Transverse colon (tissue), 4 donors: ENCODE measurements around the gene RSF1. TPM values are rescaled to one million over a fixed set of nuclear protein-coding genes. Genes with fewer than 3 reads are reported as not detected.
"Not testable (repeated sequence)": the region's sequence is repeated elsewhere in the genome, so short reads cannot be mapped to it uniquely, and the experiment has no call there.

ENCODE experiments used
- DNase-seq: peaks from one replicate; pipeline ENCODE4 v3.0.0-alpha.2; 2019
- H3K27ac ChIP-seq, 4 donors: fragments of 200-600 bp; sonication (generic); 2 replicates each; pipeline ENCODE4 v1.5.1; 2016 to 2018; ENCODE audit warnings: inconsistent platforms in 4 of 4
- H3K27me3 ChIP-seq: fragments of 200-600 bp; sonication (generic); 2 replicates; pipeline ENCODE4 v1.5.1; 2017; ENCODE audit warnings: inconsistent platforms
- H3K36me3 ChIP-seq, 4 donors: fragments of 200-600 bp; sonication (generic); 2 replicates each; pipeline ENCODE4 v1.5.1; 2017 to 2019; ENCODE audit warnings: inconsistent platforms in 4 of 4
- H3K4me1 ChIP-seq, 4 donors: fragments of 200-600 bp; sonication (generic); 2 replicates each; pipeline ENCODE4 v1.5.1; 2017 to 2020; ENCODE audit warnings: inconsistent platforms in 4 of 4
- H3K4me3 ChIP-seq, 4 donors: fragments of 200-600 bp; sonication (generic); 1 replicate in 1 of 4; 2 replicates in 3 of 4; pipeline versions ENCODE4 v1.5.1 to v1.6.1; 2017 to 2019; ENCODE audit warnings: inconsistent platforms in 4 of 4
- H3K9me3 ChIP-seq, 2 donors: fragments of 200-600 bp; sonication (generic); 2 replicates each; pipeline ENCODE4 v1.5.1; 2017 to 2019; ENCODE audit warnings: inconsistent platforms in 2 of 2
- EP300 ChIP-seq: sonication (generic); formaldehyde crosslinking; IDR thresholded peaks from one replicate; pipeline ENCODE4 v1.6.1; 2017; ENCODE audit warnings: antibody characterized with exemption, low read depth
- POLR2A ChIP-seq: fragments of 450-650 bp; IDR thresholded peaks from one replicate; pipeline ENCODE4 v1.6.1; 2016; ENCODE audit warnings: antibody characterized with exemption, mild to moderate bottlenecking, moderate library complexity
- POLR2AphosphoS5 ChIP-seq, 3 donors: sonication (generic); formaldehyde crosslinking; IDR thresholded peaks; one replicate each; pipeline ENCODE4 v1.6.1; 2016; ENCODE audit warnings: antibody characterized with exemption in 3 of 3
- WGBS, 2 donors: methylation state at CpG; one replicate each; pipeline ENCODE4 v1.1.5; 2018; ENCODE audit warnings: low coverage in 1 of 2; 5-methylcytosine and 5-hydroxymethylcytosine counted together
- in situ Hi-C, 4 donors: fragments of 200-750 bp; cut with MboI; loops; one replicate each; pipeline versions ENCODE4 v1.15.0 to v1.15.1; 2017; ENCODE audit warnings: low sequenced_read_pairs in 3 of 4, low pct_ligation_motif_present in 1 of 4, low pct_unique_long_range_greater_than_20kb in 1 of 4
- intact Hi-C: fragments of 100-400 bp; cut with DNase I; formaldehyde crosslinking; loops from one replicate; pipeline ENCODE4 v1.15.1; 2023; ENCODE audit warnings: low total_unique reads
- total RNA-seq, 4 donors: library from RNA; depleted of rRNA; stranded (reverse); fragments of >200 nt; gene quantifications; one replicate each; pipeline ENCODE4 v1.1.0, GENCODE V29; 2016
- TF ChIP-seq, protein P1 (sequence below), 5 experiments: fragments of 200-600 bp in 3 of 5; fragments of 450-650 bp in 2 of 5; sonication (generic) in 3 of 5; IDR thresholded peaks; 1 replicate in 2 of 5; 2 replicates in 3 of 5; pipeline ENCODE4 v1.5.1; 2016 to 2017; ENCODE audit warnings: antibody characterized with exemption in 5 of 5, inconsistent platforms in 3 of 5, mild to moderate bottlenecking in 2 of 5, moderate library complexity in 1 of 5

Gene RSF1
- total RNA-seq, 4 donors from 2014 or later, result 45.6 to 72.8 (median 58.1) TPM

DNA sequence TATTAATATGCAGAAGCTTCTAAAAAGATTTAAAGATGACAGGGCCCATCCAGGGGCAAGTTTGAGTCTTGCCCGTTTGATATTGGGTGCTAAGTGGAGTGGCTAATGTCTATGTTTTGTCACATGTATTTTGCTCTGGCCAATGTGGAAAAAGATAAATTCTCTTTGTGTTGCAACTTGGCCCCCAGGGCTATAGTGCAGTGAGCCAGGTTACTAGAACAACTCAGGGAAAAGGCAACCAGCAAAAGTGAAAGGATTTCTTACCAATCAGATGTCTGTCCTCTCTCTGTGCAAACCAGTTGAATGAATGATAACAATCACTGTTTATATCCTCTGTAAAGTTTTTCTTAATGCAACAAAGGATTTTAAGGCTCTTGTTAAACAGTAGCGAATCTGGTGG, 178.3 kb downstream of the RSF1 start:
- 80% methylated on average over 2 of the region's 2 CpGs for WGBS, 2 donors
- Histone ChIP-seq H3K9me3 (no peaks in the 10 kb centered on the region), H3K27me3 (no peaks in the 10 kb centered on the region), H3K27ac (no peak overlapping the region), H3K4me3 (no peak overlapping the region), H3K4me1 (peaks cover 2 to 5% (median 5%) of the 10 kb centered on the region in 4 donors), H3K36me3 (no peaks in the 10 kb centered on the region)
- no peak for DNase-seq
- TF ChIP-seq EP300 (no peak), POLR2AphosphoS5 (IDR thresholded peaks at IDR 0.05) (no peak), POLR2A (no peak)
- TF ChIP-seq, protein P1, sequence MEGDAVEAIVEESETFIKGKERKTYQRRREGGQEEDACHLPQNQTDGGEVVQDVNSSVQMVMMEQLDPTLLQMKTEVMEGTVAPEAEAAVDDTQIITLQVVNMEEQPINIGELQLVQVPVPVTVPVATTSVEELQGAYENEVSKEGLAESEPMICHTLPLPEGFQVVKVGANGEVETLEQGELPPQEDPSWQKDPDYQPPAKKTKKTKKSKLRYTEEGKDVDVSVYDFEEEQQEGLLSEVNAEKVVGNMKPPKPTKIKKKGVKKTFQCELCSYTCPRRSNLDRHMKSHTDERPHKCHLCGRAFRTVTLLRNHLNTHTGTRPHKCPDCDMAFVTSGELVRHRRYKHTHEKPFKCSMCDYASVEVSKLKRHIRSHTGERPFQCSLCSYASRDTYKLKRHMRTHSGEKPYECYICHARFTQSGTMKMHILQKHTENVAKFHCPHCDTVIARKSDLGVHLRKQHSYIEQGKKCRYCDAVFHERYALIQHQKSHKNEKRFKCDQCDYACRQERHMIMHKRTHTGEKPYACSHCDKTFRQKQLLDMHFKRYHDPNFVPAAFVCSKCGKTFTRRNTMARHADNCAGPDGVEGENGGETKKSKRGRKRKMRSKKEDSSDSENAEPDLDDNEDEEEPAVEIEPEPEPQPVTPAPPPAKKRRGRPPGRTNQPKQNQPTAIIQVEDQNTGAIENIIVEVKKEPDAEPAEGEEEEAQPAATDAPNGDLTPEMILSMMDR (IDR thresholded peaks at IDR 0.05), result no peak
- intact Hi-C loops, result no loop called here
- in situ Hi-C loops, result no loop called here

DNA sequence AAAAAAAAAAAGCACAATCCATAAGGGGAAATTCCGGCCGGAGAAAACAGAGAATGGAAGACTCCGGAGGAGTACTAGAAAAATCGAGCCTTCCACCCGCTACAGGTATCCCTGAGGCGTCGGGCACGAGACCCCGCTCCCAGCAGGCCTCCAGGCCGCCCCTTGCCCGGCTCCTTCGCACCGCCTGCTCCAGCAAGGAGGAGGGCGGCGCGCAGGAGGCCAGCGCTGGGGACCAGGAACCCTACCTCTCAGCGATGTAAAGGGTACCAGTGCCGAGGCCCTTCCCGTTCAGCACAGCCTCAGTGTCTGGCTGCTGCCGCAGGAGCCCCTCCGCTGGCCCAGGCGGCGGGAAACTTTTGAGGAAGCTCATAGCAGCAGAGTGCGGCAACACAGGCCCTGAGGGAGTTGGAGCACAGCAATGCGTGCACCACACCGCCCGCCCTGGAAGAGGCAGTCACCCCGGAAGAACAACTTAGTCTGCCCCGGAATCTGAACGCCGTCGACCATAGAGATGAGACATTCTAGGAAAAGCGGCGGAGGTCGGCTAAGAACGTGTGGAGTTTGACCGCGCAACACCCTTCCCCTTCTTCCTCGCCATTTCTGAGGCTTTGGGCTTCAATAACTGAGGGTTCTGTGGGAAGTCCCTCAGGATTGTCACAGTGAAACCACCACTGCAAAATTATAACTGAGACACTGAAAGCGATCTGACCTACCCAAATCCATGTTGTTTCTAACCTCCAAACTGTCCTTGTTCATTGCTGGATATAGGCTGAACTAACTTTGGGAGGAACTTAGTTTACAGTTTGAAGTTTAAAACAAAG, 183.0 kb downstream of the RSF1 start, which contains the start of gene CLNS1A:
TSS of gene CLNS1A (minus strand) at position 450 of the 821 bp plus-strand sequence. CDS start at position 370, 80 bp downstream.
- Histone ChIP-seq H3K36me3 (no peaks in the 10 kb centered on the region), H3K4me1 (peaks cover 13 to 28% (median 16%) of the 10 kb centered on the region in 4 donors), H3K27ac (peak within 1 kb of the TSS; percentile 81 to 87 (median 83)), H3K27me3 (no peaks in the 10 kb centered on the region), H3K4me3 (peak within 1 kb of the TSS; percentile 35 to 95 (median 78)), H3K9me3 (no peaks in the 10 kb centered on the region)
- DNase-seq, result peak; percentile 87
- in situ Hi-C loops, result no loop called here
- peak; percentile 77 to 86 (median 86) for TF ChIP-seq POLR2AphosphoS5 (IDR thresholded peaks at IDR 0.05)
- peak; percentile 80 for TF ChIP-seq POLR2A
- no peak for TF ChIP-seq EP300
- TF ChIP-seq, protein P1 (IDR thresholded peaks at IDR 0.05), result no peak
- intact Hi-C loops, result no loop called here
- WGBS, 2 donors, result 0 to 1% methylated on average over 4 to 40 of the region's 41 CpGs

DNA sequence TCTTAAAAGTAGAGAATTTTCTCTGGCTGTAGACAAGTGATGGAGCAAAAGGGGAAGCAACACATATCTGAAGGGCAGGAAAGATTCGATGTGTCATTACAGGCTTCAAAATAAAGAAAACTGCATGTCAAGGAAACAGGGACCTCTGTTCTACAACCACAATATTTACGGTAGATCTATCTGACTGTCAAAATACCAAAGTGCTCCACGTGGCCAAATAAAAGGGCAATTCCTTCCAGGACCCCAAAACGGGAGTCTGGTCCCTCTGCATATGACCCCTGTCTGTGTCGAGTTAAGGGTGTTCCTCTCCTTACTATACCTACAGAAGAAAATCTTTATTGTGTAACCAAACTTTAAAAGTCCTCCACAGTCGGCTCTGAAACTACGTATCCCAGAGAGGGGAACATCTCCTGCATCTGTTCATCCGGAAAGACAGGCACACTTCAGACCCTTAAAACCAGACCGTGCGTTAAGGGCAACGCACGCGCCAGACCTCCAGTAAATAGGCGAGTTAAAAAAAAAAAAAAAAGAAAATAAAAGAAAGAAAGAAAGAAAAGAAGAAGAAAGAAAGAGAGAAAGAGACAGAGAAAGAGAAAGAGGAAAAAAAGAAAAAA, 183.7 kb downstream of the RSF1 start:
- no peak for DNase-seq
- Histone ChIP-seq H3K27ac (peak overlapping the region; percentile 81 to 87 (median 83)), H3K27me3 (no peaks in the 10 kb centered on the region), H3K9me3 (no peaks in the 10 kb centered on the region), H3K4me1 (peaks cover 13 to 28% (median 16%) of the 10 kb centered on the region in 4 donors), H3K36me3 (no peaks in the 10 kb centered on the region), H3K4me3 (peak overlapping the region; percentile 35 to 95 (median 78))
- intact Hi-C loops (no loop called here), in situ Hi-C loops (no loop called here)
- TF ChIP-seq, protein P1 (IDR thresholded peaks at IDR 0.05), result no peak
- no peak for TF ChIP-seq POLR2A
- TF ChIP-seq EP300, result no peak
- no peak for TF ChIP-seq POLR2AphosphoS5 (IDR thresholded peaks at IDR 0.05)
- 2% methylated on average over 13 of the region's 14 CpGs for WGBS, 2 donors

DNA sequence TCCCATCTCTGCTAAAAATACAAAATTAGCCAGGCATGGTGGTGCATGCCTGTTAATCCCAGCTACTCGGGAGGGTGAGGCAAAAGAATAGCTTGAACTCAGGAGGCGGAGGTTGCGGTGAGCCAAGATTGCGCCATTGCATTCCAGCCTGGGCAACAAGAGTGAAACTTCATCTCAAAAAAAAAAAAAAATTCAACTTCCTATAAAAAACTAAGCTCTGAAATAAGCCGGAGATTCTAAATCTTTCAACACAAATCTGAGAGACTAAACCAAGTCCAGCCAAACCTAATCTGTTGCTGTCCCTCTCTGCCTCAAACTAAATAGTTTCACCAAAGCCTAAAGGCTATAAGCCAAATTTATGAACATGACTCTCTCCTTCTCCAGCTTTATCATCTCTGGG, 186.6 kb downstream of the RSF1 start:
- in situ Hi-C loops, H3K36me3 ChIP-seq, DNase-seq, intact Hi-C loops, H3K27me3 ChIP-seq, H3K4me3 ChIP-seq, H3K9me3 ChIP-seq: not testable (repeated sequence)
- H3K4me1 ChIP-seq, result peaks cover 13 to 28% (median 16%) of the 10 kb centered on the region in 4 donors
- WGBS, 2 donors, result 67 to 73% methylated on average over 1 to 5 of the region's 5 CpGs
- peak overlapping the region in 2 of 4 donors; percentile 7 to 21 for H3K27ac ChIP-seq
